ENCODE data around the gene PARD3. TPM values are rescaled to one million over a fixed set of nuclear protein-coding genes. Genes with fewer than 3 reads are reported as not detected.

PARD3 gene
- total RNA-seq, 1 experiment from 2014 or later: 46.3 TPM

GRCh38 chr10:34104829-34105572 lies 710.1 kb downstream of the PARD3 start:
- no peak overlapping the region for H3K9ac ChIP-seq (ENCODE audit: low read length)
- no peak overlapping the region for H2AFZ ChIP-seq (ENCODE audit: low read depth, low read length, poor library complexity, severe bottlenecking)
- no peak overlapping the region for H3K27ac ChIP-seq (ENCODE audit: low read depth, low read length)
- H3K4me3 ChIP-seq (replicated peaks in 1 of 2; ENCODE audit: low read depth in 1 of 2, low read length in 2 of 2): no peak overlapping the region
- no peaks in the 10 kb centered on the region for H4K20me1 ChIP-seq (ENCODE audit: insufficient read depth)
- H3K4me2 ChIP-seq (ENCODE audit: low read length): no peak overlapping the region
- peaks cover 0 to 4% of the 10 kb centered on the region in 2 experiments; a peak in 2 of 4 replicates for H3K4me1 ChIP-seq (ENCODE audit: control insufficient read depth in 1 of 2, insufficient read depth in 2 of 2, low read length in 2 of 2)
- no peaks in the 10 kb centered on the region for H3K9me2 ChIP-seq (ENCODE audit: insufficient read depth)
- ChIA-PET RAD21 (ENCODE audit: low non-redundant PET in 1 of 2, low total read pairs in 2 of 2, uncharacterized antibody in 2 of 2, unreplicated experiment in 2 of 2) (no interaction called here), POLR2A (no interaction called here), CTCF (no interaction called here)
- TF ChIP-seq MAX (IDR thresholded peaks at IDR 0.05) (no peak), SP1 (IDR thresholded peaks at IDR 0.05; ENCODE audit: low read depth) (no peak), CTCF (IDR thresholded peaks at IDR 0.05 in 2 of 3, conservative IDR thresholded peaks at IDR 0.05 in 1 of 3; ENCODE audit: borderline replicate concordance in 1 of 3, insufficient read depth in 1 of 3, low read depth in 2 of 3, low read length in 2 of 3) (no peak), SRF (IDR thresholded peaks at IDR 0.05; ENCODE audit: low read depth) (no peak), ELF1 (IDR thresholded peaks at IDR 0.05; ENCODE audit: borderline replicate concordance, low read depth) (no peak), RAD21 (IDR thresholded peaks at IDR 0.05; ENCODE audit: low read depth) (no peak), EZH2phosphoT487 (IDR thresholded peaks at IDR 0.05; ENCODE audit: borderline replicate concordance) (no peak), POLR2A (IDR thresholded peaks at IDR 0.05; ENCODE audit: borderline replicate concordance, extremely low read depth, insufficient read depth, insufficient read length) (no peak)
- H3K9me3 ChIP-seq (ENCODE audit: control insufficient read depth in 1 of 2, insufficient read depth in 1 of 2, low read depth in 1 of 2, low read length in 2 of 2): no peaks in the 10 kb centered on the region
- BruUV-seq (replicated peaks): no TSS peak
- H3K79me2 ChIP-seq (ENCODE audit: insufficient read depth, low read length): no peaks in the 10 kb centered on the region
- DNase-seq (ENCODE audit: low read depth, low spot score) (no peak), ATAC-seq (no peak)
- H3K36me3 ChIP-seq (ENCODE audit: control insufficient read depth in 1 of 2, insufficient read depth in 2 of 2, low read length in 2 of 2): no peaks in the 10 kb centered on the region
- no peaks in the 10 kb centered on the region for H3K27me3 ChIP-seq (ENCODE audit: insufficient read depth, low read length)
- intact Hi-C loops (cut with micrococcal nuclease): no loop called here

Data from HCT116 (cell line).